IPS-NIHi11 (cell line): Measurements from ENCODE around the gene CSRP1.
"Not testable (repeated sequence)": the region's sequence is repeated elsewhere in the genome, so short reads cannot be mapped to it uniquely, and the experiment has no call there.

Experiments
- DNase-seq: peaks from one replicate; pipeline ENCODE4 v3.0.0; 2012; ENCODE audit warnings: mixed read lengths, low spot score

CSRP1 gene

DNA sequence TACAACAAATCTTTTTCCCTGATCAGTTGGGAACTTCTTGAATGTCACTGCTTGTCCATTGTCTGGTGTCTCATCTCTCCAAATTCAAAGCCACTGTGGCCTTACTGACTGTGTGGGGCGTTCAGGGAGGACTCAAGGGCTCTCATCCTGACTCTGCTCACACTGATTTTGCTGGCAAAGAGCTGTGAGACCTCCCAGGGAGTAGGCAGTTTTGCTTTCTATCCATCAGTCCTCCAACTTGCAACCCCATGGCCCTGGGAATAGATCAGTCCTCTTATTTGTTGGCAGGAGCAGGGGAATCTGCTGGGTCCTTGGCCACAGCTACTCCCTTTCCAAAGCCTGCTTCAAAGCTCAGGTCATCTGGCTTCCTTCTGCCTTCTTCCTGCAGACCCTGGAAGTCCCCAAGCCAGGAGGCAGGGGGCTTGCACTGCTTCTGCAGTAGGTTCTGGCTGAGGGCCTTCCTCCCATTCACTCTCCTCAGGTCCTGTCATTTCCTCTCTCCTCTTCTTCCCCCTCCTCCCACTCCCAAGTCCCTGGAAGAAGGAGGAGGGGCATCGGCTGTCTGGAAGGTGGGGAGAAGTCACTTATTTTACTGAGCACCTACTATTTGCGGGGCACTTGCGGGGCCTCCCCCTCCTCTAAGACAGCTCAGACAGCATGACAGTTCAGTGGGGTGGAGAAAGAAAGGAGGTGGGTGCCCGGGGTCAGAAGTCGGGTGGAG lies 31.1 kb upstream of the CSRP1 start:
- peak; percentile 51 for DNase-seq

DNA sequence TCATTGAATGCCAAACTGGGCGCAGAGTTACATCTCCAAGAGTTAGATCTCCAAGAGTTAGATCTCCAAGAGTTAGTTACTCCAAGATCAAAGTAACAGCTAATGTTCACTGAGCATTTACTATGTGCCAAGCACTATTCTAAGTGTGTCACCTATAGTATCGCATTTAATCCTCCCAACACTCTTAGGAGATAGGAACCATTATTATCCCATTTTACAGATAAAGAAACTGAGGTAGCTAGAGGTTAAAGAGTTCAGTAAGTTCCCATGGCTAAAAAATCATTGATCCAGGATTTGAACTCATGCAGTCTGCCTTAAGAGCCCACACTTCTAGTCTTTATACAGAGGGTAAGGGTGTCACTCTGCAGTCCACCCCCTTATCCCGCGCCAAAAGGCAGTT lies 30.5 kb upstream of the CSRP1 start:
- no peak for DNase-seq

DNA sequence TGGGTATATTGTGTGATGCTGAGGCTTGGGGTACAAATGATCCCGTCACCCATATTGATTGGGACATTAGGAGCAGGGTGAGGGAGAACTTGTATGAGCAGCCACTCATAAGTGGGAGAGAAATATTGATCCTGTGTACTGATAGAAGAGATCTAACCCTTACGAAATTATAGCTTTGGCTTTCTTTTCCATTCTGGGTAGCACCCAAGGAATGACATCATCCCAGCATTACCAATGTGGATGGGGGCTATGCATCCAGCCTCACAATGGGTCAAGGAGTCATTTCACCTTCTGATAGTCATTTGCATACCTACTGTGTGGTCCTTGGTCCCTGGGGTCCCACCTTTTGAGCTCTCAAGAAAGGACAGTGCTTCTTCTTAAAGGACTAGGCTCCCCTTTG lies 30.1 kb upstream of the CSRP1 start:
- no peak for DNase-seq

DNA sequence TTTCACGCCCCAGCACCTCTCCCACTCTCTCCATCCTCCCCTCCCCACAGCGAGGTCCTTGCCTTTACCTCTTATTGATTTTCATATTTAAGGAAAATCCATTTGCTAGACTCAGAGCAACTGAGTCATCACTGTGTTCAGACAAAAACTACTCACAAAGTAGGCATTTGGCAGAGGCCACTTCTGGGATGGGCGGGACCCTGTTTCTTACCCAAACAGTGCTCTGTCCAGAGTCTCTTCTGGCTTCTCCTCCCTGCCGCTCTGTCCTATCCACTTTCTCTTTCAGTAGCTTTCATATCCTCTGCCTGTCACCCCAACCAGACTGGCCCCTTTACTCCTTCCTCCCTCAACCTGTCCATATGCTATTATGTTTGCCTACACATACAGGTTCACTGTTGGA lies 29.6 kb upstream of the CSRP1 start:
- no peak for DNase-seq

DNA sequence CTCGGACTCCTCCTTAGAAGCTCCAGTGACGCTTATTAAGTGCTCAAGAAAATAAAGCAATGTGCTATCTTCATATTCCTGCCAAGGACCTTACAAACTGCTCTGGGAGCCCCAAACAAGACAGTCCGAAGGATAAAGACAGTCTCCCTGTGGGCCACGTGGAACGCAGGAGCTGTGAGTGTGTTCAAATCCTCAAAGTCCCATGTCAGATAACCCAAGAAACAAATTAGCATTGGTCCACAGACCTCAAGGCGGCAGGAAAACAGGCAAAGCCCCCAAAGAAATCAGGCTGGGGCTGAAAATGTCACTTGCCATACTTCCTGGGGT lies 29.0 kb upstream of the CSRP1 start:
- no peak for DNase-seq

DNA sequence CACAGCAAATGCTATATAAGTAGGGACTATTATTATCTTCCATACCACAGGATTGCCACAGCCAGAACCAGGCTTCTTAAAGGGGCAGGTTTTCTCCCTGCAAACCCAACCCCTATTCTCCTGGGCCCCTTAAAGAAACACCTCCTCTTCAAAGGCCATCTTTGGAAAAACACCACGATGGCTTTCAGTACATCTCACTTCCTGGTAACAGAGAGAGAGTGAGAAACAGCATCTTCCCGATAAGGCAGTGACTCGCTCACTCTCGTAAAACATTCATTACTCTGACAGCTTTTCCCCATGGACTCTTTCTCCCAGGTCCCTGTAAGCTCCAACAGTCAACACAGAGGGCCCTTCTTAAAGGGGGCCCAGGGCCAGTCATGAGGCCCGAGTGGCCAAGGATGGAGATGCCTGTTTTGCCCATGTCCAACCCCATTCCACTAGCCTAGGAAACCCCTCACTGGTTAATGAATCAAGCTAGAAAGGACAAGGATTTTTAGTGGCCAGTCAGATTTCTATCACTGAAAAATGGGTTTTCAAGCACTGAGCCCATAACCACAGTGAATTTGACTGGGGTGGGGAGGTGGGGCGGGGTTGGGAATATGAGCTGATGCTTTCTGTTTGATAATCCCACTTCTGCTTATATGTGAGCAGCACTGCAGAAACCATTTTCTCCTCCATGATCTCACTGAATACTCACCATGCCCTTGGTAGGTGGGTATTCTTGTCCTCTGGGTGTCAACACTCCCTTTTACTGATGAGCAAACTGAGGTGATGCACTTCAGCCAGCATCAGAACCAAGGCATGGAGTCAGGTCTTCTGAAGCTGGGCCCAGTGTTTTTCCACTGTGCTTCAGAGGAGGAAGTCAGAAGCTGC lies 28.4 kb upstream of the CSRP1 start:
- no peak for DNase-seq

DNA sequence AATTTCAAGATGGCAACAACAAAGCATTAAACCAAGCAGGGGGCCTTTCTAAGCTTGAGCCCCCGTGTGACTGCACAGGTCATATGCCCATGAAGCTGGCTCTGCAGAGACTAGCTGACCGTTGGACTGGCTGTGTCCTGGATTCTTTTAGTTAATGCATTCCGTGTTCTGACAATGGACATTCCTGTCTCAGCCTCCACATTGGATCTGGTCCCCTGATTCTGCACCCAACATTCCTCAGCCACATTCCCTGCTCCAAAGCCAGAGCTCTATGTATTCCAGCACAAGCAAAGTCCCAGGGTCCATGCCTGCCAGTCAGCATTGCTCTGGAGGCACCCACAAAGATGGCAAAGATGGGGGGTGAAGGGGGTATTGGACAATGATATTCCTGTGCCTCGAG lies 26.9 kb upstream of the CSRP1 start:
- DNase-seq: no peak

DNA sequence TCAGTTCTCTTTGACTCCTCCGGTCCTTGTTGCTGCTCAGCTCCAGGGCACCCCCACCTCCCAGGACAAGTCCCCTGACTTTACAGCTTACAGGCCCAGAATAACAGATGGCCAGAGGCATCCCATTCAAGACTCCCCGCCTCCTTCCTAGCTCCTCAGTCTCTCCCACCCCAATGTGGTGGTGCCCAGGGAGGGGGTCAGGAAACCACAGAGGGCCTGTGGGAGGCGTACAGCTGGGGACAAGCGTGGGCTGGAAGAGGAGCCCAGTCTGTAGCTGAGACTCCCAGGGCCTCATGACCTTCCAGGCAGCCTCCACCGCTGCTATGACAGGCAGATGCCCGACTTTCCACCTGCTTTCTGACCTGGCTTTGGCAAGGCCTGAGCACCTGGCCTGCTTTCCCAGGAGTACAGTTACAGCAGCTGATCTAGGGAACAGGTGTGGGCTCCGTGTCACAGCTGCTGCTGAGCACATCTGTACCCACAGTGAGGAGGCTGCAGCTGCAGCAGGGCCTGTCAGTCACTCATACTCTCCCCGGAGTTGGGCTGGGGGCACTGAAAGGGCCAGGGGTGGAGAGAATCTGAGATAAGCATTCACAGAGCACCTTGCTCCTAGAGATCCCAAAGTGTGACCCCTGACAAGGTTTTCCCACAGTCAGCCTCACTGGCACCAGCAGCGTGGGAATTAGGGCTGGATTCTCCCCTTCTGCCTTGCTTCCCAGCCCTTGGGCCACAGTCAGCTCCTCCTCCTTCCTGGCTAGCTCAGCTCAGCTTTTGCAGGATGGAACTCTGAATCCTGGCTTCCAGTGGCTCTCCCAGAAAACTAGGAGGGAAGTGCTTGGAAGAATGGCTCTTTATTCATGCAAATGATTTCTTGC lies 24.9 kb upstream of the CSRP1 start:
- DNase-seq: no peak

DNA sequence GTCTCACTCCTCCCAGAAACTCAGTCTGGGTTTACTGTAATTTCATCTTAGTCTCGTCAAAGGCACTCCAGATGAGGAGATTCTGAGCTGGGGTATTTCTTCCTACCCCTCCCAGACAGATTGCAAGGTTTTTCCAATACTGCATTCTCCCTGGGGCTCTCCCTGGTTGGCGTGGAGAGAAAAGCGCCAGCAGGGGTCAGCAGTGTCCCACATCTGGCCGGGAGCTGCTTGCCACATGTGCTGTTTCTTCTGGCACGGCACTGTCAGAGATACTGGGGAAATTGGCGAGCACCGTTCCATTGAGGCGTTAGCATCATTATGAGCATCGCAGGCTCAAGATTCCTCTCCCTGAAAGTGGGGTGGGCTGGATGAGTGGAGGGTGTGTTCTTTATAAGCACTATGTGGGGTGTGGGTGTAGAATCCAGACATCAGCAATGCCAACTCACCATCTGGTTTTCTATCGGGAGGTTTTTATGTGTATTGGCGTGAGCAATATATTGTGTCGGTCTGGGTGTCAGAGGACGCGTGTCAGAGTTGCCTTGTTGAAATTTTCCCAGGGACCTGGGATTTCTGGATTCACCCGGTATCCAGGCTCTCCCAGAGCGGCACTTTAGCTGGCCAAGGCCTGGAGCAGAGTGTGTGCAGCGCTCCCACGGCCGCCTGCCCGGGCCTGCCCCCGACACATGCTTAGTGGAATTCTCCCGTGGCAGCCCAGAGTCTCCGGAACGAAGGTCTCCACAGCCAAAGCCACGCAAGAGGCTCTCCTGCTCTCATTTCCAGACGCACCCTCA lies 24.0 kb upstream of the CSRP1 start:
- peak; percentile 85 for DNase-seq

DNA sequence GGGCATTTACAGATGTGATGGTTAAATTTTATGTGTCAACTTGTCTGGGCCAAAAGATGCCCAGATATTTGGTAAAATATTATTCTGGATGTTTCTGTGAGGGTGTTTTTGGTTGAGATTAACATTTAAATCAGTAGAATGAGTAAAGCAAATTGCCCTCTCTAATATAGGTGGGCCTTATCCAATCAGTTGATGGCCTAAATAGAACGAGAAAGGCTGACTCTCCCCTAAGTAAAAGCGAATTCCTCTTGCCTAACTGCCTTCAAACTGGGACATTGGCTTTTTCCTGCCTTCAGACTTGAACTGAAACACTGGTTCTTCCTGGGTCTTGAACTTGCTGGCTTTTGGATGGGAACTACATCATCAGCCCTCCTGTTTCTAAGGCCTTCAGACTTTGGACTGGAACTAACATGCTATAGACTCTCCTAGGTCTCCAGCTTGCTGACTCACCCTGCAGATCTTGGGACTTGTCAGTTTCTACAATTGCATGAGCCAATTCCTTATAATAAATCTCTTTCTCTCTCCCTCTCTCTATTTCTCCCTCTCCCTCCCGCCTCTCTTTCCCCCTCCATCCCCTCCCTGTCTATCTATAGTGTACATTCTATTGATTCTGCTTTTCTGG lies 21.8 kb upstream of the CSRP1 start:
- no peak for DNase-seq

DNA sequence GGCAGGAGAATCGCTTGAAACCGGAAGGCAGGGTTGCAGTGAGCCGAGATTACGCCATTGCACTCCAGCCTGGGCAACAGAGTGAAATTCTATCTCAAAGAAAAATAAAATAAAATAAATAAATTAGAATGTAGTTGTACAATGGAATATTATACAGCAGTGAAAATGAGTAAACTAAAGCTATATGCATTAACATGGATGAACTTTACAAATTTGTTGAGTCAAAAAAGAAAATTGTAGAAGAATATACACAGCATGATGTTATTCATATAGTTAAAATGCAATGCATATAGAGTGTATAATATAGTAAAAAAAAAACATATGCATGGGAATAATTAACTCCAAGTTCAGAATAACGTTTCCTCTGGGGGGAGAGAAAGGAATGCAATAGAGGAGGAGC lies 21.0 kb upstream of the CSRP1 start:
- DNase-seq: no peak

DNA sequence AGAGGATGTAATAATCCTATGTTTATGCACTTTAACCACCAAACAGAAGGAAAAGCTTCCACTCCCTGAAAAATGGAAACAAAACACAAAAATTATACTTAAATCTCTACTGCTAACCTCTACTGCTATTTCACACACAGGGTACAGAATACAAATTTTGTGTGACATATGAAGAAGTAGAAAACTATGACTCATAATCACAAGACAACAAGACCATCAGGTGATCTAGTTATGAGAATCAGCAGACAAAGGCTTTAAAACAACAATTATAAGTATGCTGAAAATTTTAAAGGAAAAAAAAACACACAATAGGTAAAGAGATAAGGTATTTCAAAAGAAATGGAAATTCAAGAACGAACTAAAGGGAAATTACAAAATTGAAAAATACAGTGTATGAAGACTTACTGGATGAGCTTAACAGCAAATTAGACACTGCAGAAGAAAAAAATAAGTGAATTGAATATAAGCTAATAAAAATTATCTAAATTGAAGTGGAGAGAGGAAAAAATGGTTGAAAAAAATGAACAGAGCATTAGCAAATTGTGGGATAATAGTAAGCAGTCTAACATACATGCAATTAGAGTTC lies 18.4 kb upstream of the CSRP1 start:
- no peak for DNase-seq

DNA sequence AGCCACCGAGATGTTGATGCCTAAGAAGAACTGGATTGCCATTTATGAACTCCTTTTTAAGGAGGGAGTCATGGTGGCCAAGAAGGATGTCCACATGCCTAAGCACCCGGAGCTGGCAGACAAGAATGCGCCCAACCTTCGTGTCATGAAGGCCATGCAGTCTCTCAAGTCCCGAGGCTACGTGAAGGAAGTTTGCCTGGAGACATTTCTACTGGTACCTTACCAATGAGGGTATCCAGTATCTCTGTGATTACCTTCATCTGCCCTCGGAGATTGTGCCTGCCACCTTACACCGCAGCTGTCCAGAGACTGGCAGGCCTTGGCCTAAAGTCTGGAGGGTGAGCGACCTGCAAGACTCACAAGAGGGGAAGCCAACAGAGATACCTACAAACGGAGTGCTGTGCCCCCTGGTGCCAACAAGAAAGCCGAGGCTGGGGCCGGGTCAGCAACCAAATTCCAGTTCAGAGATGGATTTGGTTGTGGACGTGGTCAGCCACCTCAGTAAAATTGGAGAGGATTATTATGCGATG lies 13.2 kb upstream of the CSRP1 start:
- not testable (repeated sequence) for DNase-seq

DNA sequence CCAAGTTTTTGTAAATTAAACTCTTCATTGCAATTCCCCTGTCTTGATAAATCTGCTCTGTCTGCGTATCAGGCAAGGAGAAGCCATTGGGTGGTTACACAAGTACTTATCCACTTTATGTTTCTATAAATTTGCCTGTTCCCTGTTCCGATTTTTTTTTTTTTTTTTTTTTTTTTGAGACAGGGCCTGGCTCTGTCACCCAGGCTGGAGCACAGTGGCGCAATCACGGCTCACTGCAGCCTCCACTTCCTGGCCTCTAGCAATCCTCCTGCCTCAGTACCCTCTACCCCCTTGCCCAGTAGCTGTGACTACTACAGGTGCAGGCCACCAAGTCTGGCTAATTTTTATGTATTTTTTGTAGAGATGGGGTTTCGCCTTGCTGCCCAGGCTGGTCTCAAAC lies 11.1 kb upstream of the CSRP1 start:
- DNase-seq: no peak

DNA sequence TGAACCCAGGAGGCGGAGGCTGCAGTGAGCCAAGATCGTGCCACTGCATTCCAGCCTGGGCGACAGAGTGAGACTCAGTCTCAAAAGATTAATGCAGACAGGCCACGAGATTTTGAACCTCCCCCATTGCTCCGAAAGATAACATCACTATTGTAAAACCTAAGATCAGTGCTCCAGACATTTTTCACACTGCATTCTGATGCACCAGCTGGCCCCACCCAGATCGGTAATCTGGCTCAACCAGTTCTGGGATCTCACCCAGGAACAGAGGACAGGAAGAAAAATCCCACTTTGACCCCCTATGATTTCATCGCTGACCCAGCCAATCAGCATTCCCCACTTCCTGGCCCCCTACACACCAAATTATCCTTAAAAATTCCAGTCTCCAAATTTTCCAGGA lies 10.7 kb upstream of the CSRP1 start:
- DNase-seq: no peak

DNA sequence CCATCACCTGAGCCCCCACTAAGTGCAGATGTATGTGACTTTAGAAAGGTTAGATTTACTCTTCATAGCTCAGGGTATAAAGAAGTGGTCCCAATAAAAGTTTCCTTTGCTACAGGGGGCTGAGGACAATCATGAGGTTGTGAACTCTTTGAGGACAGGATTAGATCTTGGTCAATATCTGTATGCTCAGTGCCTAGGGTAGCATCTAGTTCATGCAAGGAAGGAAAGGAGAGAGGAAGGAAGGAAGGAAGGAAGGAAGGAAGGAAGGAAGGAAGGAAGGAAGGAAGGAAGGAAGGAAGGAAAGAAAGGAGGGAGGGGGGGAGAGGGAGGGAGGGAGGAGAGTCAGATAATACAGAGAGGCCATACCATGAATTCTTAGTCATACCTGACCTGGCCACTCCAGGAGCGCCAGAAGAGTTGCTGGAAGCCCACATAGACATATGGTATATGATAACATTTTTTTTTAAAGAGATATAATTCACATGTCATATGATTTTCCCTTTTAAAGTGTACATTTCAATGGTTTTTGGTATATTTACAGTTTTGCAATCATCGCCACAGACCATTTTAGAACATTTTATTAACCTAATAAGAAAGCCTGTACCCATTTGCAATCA lies 9.7 kb upstream of the CSRP1 start:
- DNase-seq: no peak

DNA sequence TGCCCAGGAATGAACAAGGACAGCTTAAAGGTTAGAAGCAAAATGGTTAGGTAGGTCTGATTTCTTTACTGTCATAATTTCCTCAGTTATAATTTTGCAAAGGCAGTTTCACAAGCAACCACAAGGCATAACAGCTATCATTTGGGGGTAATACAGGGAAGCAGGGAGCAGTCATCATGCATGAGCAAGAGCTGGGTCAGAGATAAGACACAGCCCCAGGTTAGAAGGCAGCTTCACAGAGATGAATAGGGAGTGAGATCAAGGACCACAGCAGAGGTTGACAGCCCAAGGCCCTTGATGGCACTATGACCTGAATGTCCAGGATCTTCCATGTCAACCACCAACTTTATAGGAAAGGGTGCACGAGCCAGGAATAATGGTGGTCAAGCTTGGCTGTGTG lies 9.0 kb upstream of the CSRP1 start:
- no peak for DNase-seq

DNA sequence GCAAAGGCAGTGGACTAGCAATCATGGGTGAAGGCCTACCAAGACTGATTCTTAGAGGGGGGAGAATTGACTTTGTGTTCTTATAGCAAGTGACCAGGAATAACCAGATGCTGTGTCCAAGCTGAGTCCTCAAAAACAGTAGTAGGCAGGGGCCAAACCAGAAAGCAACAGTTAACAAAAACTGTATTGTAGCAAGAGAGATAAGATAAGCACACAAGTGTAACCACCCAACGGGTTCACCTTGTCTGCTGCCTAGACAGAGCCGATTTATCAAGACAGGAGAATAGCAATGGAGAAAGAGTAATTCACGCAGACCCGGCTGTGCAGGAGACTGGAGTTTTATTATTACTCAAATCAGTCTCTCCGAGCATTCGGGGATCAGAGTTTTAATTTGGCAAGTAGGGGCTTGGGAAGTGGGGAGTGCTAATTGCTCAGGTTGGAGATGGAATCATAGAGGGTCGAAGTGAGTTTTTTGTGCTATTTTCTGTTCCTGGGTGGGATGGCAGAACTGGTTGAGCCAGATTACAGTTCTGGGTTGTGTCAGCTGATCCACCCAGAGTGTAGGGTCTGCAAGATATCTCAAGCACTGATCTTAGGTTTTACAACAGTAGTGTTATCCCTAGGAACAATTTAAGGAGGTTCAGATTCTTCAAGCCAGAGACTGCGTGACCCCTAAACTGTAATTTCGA lies 8.3 kb upstream of the CSRP1 start:
- DNase-seq: no peak

DNA sequence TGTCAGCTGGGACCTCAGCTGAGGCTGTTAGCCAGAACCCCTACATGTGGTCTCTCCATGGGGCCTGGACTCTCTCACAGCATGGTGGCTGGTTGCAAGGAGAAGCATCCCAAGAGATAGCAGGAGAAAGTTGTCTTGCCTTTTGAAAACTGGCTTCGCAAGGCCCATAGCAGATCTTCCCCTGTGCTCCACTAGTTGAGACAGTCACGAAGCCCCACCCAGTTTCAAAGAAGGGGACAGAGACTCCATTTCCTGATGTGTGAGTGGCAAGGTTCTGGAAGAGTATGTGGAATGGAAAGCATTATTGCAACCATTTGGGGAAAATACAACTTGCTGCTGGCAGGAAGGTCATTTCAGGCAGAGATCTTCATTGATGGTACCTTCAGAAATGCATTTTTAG lies 7.5 kb upstream of the CSRP1 start:
- no peak for DNase-seq
